KBM-7 (cell line): Measurements from ENCODE around the gene SSR4.
"Not testable (repeated sequence)": the region's sequence is repeated elsewhere in the genome, so short reads cannot be mapped to it uniquely, and the experiment has no call there.

ENCODE experiments used
- DNase-seq: peaks from one replicate; pipeline ENCODE4 v3.0.0-alpha.2; 2015
- in situ Hi-C: fragments of 300-500 bp; cut with MboI; formaldehyde crosslinking; loops from 2 replicates; pipeline ENCODE4 v1.14.3; 2020; ENCODE audit warnings: low sequenced_read_pairs, low pct_unique_long_range_greater_than_20kb, mixed read lengths

Gene SSR4

GRCh38 chrX:153794018-153794896 lies at the start of gene SSR4, which contains the start of gene IDH3G:
Gene SSR4, plus strand, starts transcription at chrX:153794668. Its CDS starts 20 bp downstream, at chrX:153794688.
Gene IDH3G, minus strand, starts transcription at chrX:153794375. Its CDS starts 49 bp downstream, at chrX:153794326.
- in situ Hi-C loops, result no loop called here
- DNase-seq, result peak; percentile 99

- in situ Hi-C loops, DNase-seq: not testable (repeated sequence)
These were observed 49.4 kb upstream of the SSR4 start for GRCh38 chrX:153745067-153745433.

- in situ Hi-C loops, result no loop called here
- no peak for DNase-seq
These were observed 48.1 kb upstream of the SSR4 start for GRCh38 chrX:153746359-153746758.

GRCh38 chrX:153746991-153747390 lies 47.5 kb upstream of the SSR4 start:
- in situ Hi-C loops, DNase-seq: not testable (repeated sequence)

GRCh38 chrX:153749017-153749416 lies 45.5 kb upstream of the SSR4 start:
- in situ Hi-C loops, DNase-seq: not testable (repeated sequence)

GRCh38 chrX:153750127-153750774 lies 44.2 kb upstream of the SSR4 start:
- no peak for DNase-seq
- in situ Hi-C loops, result no loop called here

GRCh38 chrX:153755136-153755535 lies 39.3 kb upstream of the SSR4 start:
- in situ Hi-C loops, result no loop called here
- DNase-seq, result no peak

- in situ Hi-C loops, result no loop called here
- no peak for DNase-seq
These were observed 32.6 kb upstream of the SSR4 start for GRCh38 chrX:153761863-153762262.

- in situ Hi-C loops, result no loop called here
These were observed 31.8 kb upstream of the SSR4 start for GRCh38 chrX:153762626-153763173.

GRCh38 chrX:153763298-153763932 lies 31.1 kb upstream of the SSR4 start:
- in situ Hi-C loops, result no loop called here

More at GRCh38 chrX:153762626-153763173, 31.8 kb upstream of the SSR4 start:
- no peak for DNase-seq

GRCh38 chrX:153763989-153764755 lies 30.3 kb upstream of the SSR4 start, which contains the start of gene PLXNB3:
Gene PLXNB3, plus strand, starts transcription at chrX:153764249. Its CDS starts 1,287 bp downstream, at chrX:153765536.
- in situ Hi-C loops, result no loop called here
- peak; percentile 77 for DNase-seq

More at GRCh38 chrX:153763298-153763932, 31.1 kb upstream of the SSR4 start:
- no peak for DNase-seq

- in situ Hi-C loops, result no loop called here
- no peak for DNase-seq
These were observed 29.7 kb upstream of the SSR4 start for GRCh38 chrX:153764786-153765137.

GRCh38 chrX:153765138-153766079 lies 29.1 kb upstream of the SSR4 start:
- peak; percentile 42 for DNase-seq
- in situ Hi-C loops, result no loop called here

- in situ Hi-C loops, result no loop called here
- peak; percentile 82 for DNase-seq
These were observed 28.2 kb upstream of the SSR4 start for GRCh38 chrX:153766098-153766817.

- no peak for DNase-seq
- in situ Hi-C loops, result no loop called here
These were observed 27.4 kb upstream of the SSR4 start for GRCh38 chrX:153766871-153767673.

GRCh38 chrX:153767674-153768055 lies 26.8 kb upstream of the SSR4 start:
- no peak for DNase-seq
- in situ Hi-C loops, result no loop called here
